CD4-positive, alpha-beta T cell treated with Interferon gamma for 1 hour (primary cell): ENCODE measurements around the gene IL17C.
"Not testable (repeated sequence)": the region's sequence is repeated elsewhere in the genome, so short reads cannot be mapped to it uniquely, and the experiment has no call there.

ENCODE experiments used
- DNase-seq: peaks from one replicate; pipeline ENCODE4 v3.0.0-alpha.2; 2020

Gene IL17C

GRCh38 chr16:88662222-88662842 is 24.0 kb downstream of the IL17C start:
- no peak for DNase-seq

GRCh38 chr16:88662843-88663606 is 24.7 kb downstream of the IL17C start, which contains the start of gene MVD:
TSS of gene MVD (minus strand) at chr16:88663091. CDS start at chr16:88663080, 11 bp downstream.
- DNase-seq: peak; percentile 97

- no peak for DNase-seq
These were observed 26.8 kb downstream of the IL17C start for GRCh38 chr16:88665148-88665547.

GRCh38 chr16:88665570-88665969 is 27.2 kb downstream of the IL17C start:
- DNase-seq: no peak

- DNase-seq: no peak
These were observed 29.1 kb downstream of the IL17C start for GRCh38 chr16:88667461-88667860.

GRCh38 chr16:88669493-88669892 is 31.1 kb downstream of the IL17C start:
- DNase-seq: not testable (repeated sequence)

GRCh38 chr16:88669980-88670379 is 31.6 kb downstream of the IL17C start:
- no peak for DNase-seq

- DNase-seq: no peak
These were observed 33.4 kb downstream of the IL17C start for GRCh38 chr16:88671806-88672205.

GRCh38 chr16:88672776-88673175 is 34.4 kb downstream of the IL17C start:
- DNase-seq: no peak

GRCh38 chr16:88673716-88674379 is 35.5 kb downstream of the IL17C start:
- DNase-seq: no peak

- no peak for DNase-seq
These were observed 38.3 kb downstream of the IL17C start for GRCh38 chr16:88676502-88677242.

- DNase-seq: no peak
These were observed 39.3 kb downstream of the IL17C start for GRCh38 chr16:88677721-88678120.

- DNase-seq: no peak
These were observed 40.0 kb downstream of the IL17C start for GRCh38 chr16:88678224-88678979.

GRCh38 chr16:88680554-88681083 is 42.2 kb downstream of the IL17C start:
- no peak for DNase-seq

GRCh38 chr16:88681084-88681680 is 42.8 kb downstream of the IL17C start:
- peak; percentile 58 for DNase-seq

- DNase-seq: peak; percentile 74
These were observed 43.5 kb downstream of the IL17C start for GRCh38 chr16:88681709-88682451.

GRCh38 chr16:88684569-88685155 is 46.3 kb downstream of the IL17C start:
- DNase-seq: no peak

GRCh38 chr16:88685156-88686061 is 47.0 kb downstream of the IL17C start:
- DNase-seq: peak; percentile 50

- DNase-seq: no peak
These were observed 47.7 kb downstream of the IL17C start for GRCh38 chr16:88686062-88686438.
